ENCODE results near the gene MPC1. TPM values are rescaled to one million over a fixed set of nuclear protein-coding genes. Genes with fewer than 3 reads are reported as not detected.
"Not testable (repeated sequence)": the region's sequence is repeated elsewhere in the genome, so short reads cannot be mapped to it uniquely, and the experiment has no call there.

Gene MPC1
- total RNA-seq, 2 experiments from 2014 or later = 17.4 to 19.3 TPM

- Mint-ChIP-seq H3K27me3 (no peaks in the 10 kb centered on the region), H3K36me3 (ENCODE audit: low read depth) (peaks cover 8% of the 10 kb centered on the region), H3K27ac (no peak overlapping the region), H3K9me3 (no peaks in the 10 kb centered on the region), H3K4me3 (no peak overlapping the region), H3K4me1 (ENCODE audit: low read depth) (peaks cover 13% of the 10 kb centered on the region)
- DNase-seq = no peak
- Histone ChIP-seq H3K27ac (ENCODE audit: low read depth in 1 of 2, low read length in 2 of 2) (no peak overlapping the region), H3K27me3 (ENCODE audit: control insufficient read depth in 1 of 2, insufficient read depth in 2 of 2, low read length in 2 of 2) (no peaks in the 10 kb centered on the region), H3K4me3 (ENCODE audit: low read length) (no peak overlapping the region), H3K9me3 (ENCODE audit: control insufficient read depth in 1 of 2, insufficient read depth in 1 of 2, low read length in 2 of 2) (no peaks in the 10 kb centered on the region), H3K36me3 (ENCODE audit: insufficient read depth, low read length) (no peaks in the 10 kb centered on the region), H3K4me1 (ENCODE audit: insufficient read depth, low read length) (peaks cover 16% of the 10 kb centered on the region)
- CTCF ChIA-PET = no interaction called here
- no peak for TF ChIP-seq CTCF (IDR thresholded peaks at IDR 0.05)
- POLR2A ChIA-PET = no interaction called here
- no peak for ATAC-seq (ENCODE audit: poor library complexity)
- intact Hi-C loops (cut with DNase I, micrococcal nuclease) = no loop called here
Observed at GRCh38 chr6:166386111-166386510, 3.4 kb upstream of the MPC1 start.

DNA sequence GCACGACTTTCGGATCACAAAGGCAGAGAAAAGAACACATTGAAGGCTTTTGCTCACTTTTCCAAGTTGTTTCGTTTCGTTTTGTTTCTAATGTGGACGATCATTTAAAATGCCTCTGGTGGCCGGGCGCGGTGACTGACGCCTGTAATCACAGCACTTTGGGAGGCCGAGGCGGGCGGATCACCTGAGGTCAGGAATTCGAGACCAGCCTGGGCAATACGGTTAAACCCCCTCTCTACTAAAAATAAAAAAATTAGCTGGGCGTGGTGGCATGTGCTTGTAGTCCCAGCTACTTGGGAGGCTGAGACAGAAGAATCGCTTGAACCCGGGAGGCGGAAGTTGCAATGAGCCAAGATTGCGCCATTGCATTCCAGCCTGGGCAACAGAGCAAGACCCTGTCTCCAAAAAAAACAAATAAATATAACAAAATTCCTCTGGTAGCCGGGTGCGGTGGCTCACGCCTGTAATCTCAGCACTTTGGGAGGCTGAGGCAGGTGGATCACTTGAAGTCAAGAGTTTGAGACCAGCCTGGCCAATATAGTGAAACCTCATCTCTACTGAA, 1.1 kb upstream of the MPC1 start:
- intact Hi-C loops (cut with DNase I, micrococcal nuclease) = loop anchor here (1.0 to 5.0 kb wide), 7 partner anchors 33 to 613 kb away; partner anchors contain the start of genes RPS6KA2 (in 2 of the 2), CEP43 (in 1 of the 2) and SFT2D1 (in 1 of the 2)
- not testable (repeated sequence) for H3K9me3 Mint-ChIP-seq; H3K36me3 Mint-ChIP-seq (ENCODE audit: low read depth); H3K27me3 Mint-ChIP-seq; H3K27me3 ChIP-seq (ENCODE audit: control insufficient read depth in 1 of 2, insufficient read depth in 2 of 2, low read length in 2 of 2); H3K36me3 ChIP-seq (ENCODE audit: insufficient read depth, low read length); H3K9me3 ChIP-seq (ENCODE audit: control insufficient read depth in 1 of 2, insufficient read depth in 1 of 2, low read length in 2 of 2); ATAC-seq (ENCODE audit: poor library complexity)
- H3K27ac ChIP-seq (ENCODE audit: low read depth in 1 of 2, low read length in 2 of 2) = peak overlapping the region; percentile 72 to 73
- POLR2A ChIA-PET = interaction anchor here (0.9 to 1.6 kb wide), 2 partner anchors 28 to 42 kb away, joined by 3 to 4 read pairs; partner anchors contain the start of gene SFT2D1
- CTCF ChIA-PET = interaction anchor here (0.8 kb wide), 1 partner anchor 70 kb away, joined by 3 read pairs; no protein-coding TSS in a partner anchor
- DNase-seq = peak in 8 of 14 experiments; percentile 9 to 42 (median 24)
- H3K4me1 ChIP-seq (ENCODE audit: insufficient read depth, low read length) = peaks cover 16% of the 10 kb centered on the region
- Mint-ChIP-seq H3K4me1 (ENCODE audit: low read depth) (peaks cover 14% of the 10 kb centered on the region), H3K4me3 (peak overlapping the region; percentile 95), H3K27ac (peak overlapping the region; percentile 94)
- H3K4me3 ChIP-seq (ENCODE audit: low read length) = peak overlapping the region; percentile 66

GRCh38 chr6:166382500-166382932, 224 bp downstream of the MPC1 start:
- Histone ChIP-seq H3K36me3 (ENCODE audit: insufficient read depth, low read length) (no peaks in the 10 kb centered on the region), H3K4me3 (ENCODE audit: low read length) (peak overlapping the region; percentile 66), H3K9me3 (ENCODE audit: control insufficient read depth in 1 of 2, insufficient read depth in 1 of 2, low read length in 2 of 2) (no peaks in the 10 kb centered on the region), H3K27ac (ENCODE audit: low read depth in 1 of 2, low read length in 2 of 2) (peak overlapping the region; percentile 29 to 59), H3K4me1 (ENCODE audit: insufficient read depth, low read length) (peaks cover 16% of the 10 kb centered on the region), H3K27me3 (ENCODE audit: control insufficient read depth in 1 of 2, insufficient read depth in 2 of 2, low read length in 2 of 2) (no peaks in the 10 kb centered on the region)
- H3K36me3 Mint-ChIP-seq (ENCODE audit: low read depth) = peaks cover 8% of the 10 kb centered on the region
- intact Hi-C loops (cut with DNase I, micrococcal nuclease) = loop anchor here (2.0 to 5.0 kb wide), 6 partner anchors 35 to 615 kb away; partner anchors contain the start of genes CEP43 (in 1 of the 2), RPS6KA2 (in 1 of the 2) and SFT2D1 (in 1 of the 2)
- ATAC-seq (ENCODE audit: poor library complexity) = peak; percentile 1
- peak overlapping the region; percentile 98 for H3K4me3 Mint-ChIP-seq
- no peak for TF ChIP-seq CTCF (IDR thresholded peaks at IDR 0.05)
- peaks cover 14% of the 10 kb centered on the region for H3K4me1 Mint-ChIP-seq (ENCODE audit: low read depth)
- POLR2A ChIA-PET = no interaction called here
- CTCF ChIA-PET = interaction anchor here (1.2 kb wide), 1 partner anchor 37 kb away, joined by 4 read pairs; no protein-coding TSS in a partner anchor
- no peaks in the 10 kb centered on the region for H3K27me3 Mint-ChIP-seq
- peak overlapping the region; percentile 88 for H3K27ac Mint-ChIP-seq
- peak in 3 of 14 experiments; percentile 5 to 41 (median 18) for DNase-seq
- no peaks in the 10 kb centered on the region for H3K9me3 Mint-ChIP-seq

Data from CD4-positive, alpha-beta T cell (primary cell).